HG03095 (cell line): ENCODE data around the gene DAB2.

Experiments
- ATAC-seq: cut with Tn5 transposase; IDR thresholded peaks from one replicate; pipeline ENCODE4 v1.9.1; 2021; ENCODE audit warnings: moderate library complexity; ENCODE audit not compliant: unreplicated experiment

Gene DAB2

DNA sequence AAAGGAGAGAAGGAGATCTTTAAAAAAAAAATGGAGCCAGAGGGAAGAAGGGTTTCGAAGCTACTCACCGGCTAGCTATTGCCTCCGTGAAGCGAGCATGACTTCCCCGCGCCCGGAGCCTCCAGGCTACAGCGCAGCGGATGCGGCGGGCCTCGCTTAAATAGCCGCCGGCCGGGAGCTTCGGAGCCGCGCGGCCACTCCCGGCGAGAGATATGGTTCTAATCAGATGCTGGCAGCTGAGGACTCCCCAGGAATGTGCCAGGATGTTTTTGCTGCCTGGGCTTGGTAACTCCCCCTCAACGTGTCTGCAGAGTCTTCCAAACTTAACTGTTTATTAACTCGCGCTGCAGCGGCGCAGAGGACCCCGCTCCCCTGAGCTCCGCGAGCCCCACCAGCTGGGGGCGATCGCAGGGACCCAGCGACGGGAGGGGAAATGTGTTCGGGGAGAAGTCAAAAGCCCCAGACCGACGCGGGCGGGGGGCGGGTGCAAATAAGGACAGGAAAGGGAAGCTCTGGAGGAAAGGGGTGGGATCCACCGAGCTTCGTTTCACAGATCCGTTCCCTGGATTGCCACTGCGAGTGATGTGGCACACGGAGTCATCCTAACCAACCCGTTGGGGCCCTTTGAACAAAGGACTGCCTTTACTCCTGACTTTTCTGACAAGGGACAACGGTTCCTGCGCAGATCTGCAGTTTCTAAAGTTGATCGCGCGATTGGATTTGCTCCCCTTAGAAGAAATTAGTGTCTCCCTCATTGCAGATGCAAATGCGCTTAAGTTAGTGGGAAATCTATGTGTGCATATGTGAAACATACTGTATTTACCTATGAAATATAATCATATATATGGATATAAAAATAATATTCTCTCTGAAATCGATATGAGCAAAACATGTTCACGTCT is at the start of gene DAB2:
Gene DAB2 (minus strand): TSS at position 245 of the 902 bp plus-strand sequence. CDS start 30,660 bp downstream, outside the sequence.
- no peak for ATAC-seq

DNA sequence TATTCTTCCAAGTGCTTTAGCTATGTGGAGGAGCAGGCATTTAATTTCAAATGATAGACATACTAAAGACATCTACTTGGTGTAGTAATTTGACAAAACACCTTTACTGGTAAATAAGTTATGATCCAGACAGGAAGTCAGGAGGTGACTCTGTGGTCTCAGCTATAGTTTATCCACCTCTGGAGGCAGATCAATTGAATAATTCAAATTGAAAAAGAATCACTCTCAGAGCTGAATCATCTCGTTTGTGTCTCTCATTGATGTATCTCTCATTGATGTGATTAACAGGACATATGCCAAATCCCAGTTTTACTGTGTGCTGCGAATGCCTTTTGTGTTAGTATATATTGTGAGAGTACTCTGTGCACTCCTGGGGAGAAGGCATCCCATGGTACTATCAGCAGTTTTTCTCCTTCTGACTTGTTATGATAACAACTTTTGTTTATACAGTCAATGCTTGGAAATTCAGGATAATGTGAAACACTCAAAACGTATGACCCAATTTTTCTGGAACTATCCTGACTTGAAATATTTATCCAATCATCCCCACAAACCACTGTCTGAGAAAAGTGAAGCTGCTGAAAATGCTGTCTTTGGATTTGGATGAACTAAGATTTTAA is 48.5 kb upstream of the DAB2 start:
- ATAC-seq: no peak

DNA sequence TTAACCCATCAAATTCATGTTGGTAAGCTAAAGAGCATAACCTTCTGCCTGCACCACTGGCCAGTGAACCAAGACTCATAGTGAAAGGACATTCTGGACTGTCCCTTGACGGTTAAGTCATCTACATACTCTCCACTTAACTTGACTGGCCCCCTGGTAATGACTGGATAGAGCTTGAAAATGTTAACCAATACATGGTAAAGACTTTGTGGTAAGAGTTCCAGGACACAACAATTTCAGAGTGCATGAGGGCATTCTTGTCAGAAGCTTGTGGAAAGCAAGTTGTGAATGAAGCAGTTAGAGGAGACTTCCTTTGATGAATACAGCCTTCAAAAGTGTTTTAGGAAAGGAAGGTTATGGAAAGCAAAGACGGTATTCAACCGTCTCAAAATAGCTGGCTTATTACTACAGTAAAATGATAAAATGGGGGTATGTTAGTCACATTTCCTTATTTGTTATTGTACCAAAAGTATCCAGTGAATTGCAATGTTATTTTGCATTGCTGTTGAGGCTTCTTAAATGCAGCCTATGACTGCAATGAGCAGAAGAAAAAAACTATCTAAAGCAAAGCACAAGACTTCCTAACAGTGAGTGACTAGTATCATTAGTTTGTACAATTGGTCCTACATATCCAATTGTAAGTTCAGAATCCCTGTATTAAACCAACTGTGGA is 47.2 kb upstream of the DAB2 start:
- no peak for ATAC-seq

DNA sequence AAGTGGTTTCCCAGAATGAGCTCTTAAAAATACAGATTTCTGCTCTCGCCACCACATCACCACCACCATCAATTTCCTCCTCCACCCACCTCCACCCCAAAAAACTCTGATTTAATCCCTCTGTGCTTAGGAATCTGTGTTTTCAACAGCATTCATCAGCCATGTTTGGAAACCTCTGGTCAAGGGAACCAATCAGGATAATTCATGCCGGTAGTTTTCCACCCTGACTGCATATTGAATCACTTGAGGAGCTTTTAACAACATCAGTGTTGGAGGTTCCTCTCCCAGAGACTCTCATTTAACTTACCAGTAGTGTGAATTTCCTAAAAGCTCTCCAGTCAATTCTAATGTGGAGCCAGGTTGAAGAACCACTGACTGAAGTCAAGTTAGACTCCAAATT is 46.0 kb upstream of the DAB2 start:
- no peak for ATAC-seq

DNA sequence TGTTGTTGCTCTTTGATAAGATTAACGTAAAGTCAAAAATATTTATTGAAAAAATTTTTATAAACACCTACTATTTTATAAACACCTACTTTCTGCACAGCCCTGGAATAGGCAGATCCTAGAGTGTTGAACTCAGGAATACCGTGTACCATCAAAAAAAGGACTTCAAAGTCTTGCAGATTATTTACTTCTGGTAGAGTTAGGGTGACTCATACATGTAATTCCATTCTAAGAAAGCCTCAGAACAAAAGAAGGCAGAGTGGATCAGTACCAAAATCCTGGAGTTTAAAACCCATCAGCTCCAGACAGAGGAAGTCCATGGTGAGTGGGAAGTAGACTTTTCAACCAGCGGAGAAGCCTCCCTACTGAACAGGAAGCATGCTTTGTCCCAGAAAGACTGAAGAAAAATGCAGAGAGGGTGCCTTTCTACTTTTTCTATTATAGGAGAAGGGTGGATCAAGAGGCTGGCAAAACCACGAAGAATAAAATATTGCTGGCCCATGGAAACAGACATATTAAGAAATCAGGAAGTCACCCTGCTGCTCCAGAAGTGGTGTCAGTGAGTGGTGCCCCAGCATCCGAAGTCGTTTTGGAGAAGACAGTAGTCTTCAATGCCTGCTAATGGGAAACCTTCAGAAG is 45.1 kb upstream of the DAB2 start:
- no peak for ATAC-seq

DNA sequence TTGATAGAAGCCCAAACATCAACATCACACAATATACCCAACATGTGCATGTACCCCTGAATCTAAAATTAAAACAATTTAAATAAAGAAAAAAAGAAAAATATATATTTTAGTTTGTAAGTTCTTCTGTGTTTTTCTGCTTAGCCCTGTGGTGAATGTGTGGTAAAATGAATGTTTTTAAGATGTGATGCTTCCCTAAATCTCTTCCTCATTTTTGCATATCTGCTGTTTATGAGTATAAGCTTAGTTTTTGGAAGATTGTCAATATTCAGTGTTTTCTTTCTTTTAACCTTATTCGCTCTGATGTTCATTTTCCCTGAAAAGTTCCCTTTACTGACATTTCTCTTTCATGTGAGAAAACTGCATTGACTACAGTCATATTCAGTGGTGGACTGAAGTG is 44.4 kb upstream of the DAB2 start:
- no peak for ATAC-seq

DNA sequence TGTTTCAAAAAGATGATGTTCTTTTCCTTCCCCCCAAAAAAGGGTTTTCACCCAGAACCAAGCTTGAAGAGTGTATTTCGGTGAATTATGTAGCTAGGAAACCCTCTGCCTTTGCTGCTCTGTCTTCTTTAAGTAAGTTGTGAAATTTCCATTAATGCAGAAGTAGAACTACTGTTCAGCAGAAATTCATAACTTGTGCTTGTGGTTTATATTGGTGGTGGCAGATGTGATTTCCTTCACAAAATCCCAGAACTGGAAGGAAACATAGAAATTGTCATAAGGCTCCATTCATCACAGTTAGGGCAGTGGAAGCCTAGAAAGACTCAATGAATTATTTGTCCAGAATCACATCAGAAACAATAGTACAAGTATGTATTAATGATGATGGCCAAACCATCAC is 42.1 kb upstream of the DAB2 start:
- no peak for ATAC-seq

DNA sequence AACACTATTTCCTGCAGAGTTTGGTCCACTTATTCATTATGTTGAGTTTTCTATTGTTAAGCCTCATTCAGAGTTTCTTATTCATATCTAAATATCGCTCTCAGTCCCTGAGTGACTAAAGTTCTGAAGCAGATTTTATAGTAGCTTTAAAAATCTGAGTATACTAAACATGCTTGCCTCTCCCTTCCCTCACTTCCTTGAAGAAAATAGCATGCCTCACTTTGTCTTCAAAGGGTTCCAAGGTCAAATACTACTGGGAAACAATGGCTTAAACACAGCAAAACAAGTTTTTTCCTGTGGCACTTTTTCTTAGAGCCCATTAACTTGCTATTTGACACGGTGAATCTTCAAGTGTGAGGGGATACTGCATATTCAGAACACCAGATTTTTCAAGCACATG is 41.1 kb upstream of the DAB2 start:
- no peak for ATAC-seq

DNA sequence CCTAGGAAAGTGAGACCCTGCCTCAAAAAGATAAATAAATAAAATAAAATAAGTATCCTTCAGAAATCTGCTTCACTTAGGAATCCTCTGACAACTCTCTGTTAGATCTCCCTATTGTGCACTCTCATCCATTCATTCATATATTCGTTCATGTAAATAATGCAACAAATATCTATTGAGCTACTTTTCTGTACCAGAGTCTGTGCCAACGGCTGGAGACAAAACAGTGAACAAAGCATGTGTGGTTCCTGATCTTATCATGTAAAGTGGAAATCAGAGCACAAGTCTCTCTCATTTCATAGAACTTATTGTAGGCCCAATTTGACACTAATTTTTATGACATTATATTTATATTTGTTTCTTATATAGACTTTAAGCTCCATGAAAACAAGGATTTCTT is 40.3 kb upstream of the DAB2 start:
- no peak for ATAC-seq

DNA sequence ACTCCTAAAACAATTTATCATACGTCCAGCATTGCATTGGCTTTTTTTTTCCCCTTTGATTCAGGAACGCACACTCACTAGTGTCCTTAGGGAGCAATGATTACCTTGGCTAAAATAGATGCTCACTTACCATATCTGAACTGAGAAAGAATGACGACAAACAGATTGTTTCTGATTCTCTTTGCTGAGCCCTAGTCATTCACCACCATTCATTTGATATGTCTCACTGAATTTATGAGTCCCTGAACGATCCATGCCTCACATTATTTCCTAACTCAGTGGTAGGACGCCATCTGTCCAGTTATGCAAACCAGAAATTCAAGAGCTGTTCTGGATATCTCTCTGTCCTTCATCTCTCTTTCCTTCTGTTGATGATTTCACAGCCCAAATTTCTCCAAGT is 39.3 kb upstream of the DAB2 start:
- ATAC-seq: no peak

DNA sequence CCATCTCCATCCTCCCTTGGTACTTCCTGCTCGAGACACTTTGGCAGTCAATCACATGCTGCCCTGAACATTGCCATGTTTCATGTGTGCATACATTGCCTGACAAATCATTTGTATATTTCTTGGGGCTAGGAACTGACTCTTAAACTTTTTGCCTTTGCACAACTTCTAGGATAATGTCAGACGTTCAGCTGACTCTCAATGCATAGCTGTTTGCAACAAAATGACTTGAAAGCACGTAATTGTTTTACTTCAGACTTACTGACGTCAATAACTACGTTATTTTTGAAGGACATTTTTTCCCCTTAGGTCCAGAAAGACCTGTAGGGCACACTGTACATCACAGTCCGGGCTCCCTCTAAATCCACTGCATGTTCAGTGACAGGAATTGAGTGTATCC is 37.4 kb upstream of the DAB2 start:
- no peak for ATAC-seq

DNA sequence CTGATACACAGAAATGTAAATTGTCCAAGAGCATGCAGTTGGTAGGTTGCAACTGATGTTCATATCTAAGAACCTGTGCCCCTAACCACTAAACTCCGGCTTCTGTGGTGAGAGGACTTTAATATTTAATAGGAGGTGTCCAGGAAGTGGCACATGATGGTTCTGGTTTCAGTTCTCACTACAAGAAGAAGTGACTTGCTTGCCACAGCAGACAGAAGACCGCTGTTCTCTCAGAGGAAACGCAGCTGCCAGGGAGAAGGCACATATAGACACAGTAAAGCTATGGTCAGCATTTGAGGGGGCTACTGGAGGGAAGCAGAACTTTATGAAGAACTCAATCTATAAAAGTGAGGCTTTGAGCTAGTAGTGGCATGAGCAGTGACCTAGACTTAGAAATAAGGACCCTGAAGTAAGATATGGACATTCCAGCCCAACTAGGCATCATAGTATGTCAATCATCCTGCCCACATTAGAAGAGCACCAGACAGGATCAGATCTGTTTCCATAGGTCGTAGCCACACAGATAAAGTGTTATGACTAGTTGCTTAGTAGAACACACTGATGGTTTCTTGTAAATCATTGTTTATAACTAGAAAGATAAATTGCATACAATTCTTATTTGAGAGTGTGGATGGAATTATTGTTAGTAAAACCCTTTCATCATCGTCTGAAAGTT is 36.4 kb upstream of the DAB2 start:
- ATAC-seq: no peak

DNA sequence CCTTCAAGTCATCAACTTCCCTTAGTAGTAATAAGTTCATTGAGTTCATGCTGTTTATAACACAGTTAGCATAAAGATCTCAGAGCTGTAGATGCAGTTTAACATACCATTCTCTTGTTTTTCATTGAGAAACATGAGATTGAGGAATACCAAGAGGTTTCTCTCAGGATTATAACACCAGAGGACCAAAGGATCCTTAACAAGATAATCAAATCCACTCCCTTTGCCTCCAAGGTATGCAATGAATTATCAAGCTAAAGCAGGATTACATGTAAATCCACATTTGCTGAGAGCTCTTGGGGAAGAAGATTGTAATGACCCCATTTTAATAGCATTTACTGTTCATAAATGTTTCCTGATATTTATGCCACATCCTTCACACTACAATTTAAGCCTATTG is 35.1 kb upstream of the DAB2 start:
- ATAC-seq: no peak

DNA sequence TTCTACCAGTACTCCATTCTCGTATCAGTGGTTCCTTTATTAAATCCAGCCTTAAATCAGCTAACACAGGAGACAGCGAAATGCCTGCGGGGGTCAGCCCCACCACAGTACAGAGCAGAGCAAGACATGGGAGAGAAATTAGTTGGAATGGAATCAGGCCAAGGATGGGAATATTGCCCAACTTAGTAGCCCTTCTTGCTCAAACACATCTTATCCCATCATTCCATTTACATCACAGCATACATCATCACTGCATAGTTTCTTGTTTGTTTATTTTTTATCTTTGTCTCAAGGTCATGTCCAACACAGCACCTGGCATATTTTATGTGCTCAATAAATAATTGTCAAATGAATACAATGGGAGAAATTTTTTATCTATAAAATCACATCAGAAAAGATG is 34.3 kb upstream of the DAB2 start:
- ATAC-seq: no peak

DNA sequence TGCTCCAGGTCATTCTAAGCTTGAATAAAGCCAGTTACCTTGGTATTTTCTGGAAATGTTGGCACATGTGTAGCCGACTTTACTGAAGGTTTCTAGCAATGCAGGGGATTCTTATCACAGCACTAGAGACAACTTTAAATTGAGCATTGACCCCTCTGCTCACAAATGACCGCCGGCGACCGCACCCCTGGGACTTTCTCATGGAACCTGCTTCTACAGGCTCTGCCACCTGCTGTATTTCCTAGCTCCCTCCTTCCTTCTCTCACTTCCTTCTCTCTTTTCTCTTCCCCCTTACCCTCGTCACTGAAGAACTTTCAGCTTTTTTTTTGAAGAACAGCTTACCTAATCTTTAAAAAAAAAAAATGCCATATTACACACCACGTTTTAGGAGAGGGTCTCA is 30.9 kb upstream of the DAB2 start:
- no peak for ATAC-seq

DNA sequence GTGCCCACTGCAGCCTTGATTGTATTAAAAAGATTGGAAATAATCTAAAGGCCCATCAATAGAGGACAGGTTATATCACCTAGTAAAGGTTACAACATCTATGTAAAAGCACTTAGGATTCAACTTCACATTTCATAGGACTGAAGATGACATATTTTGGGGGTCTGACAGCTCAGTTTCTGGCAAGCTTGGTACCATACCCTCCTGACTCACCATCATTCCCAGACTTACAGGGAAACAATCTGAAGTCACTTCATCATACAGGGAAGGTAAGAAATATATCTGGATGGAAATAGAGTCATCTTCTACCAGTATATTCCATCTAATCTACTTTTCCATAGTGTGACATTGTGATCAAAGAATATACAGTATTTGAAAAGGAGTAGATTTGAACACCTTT is 28.8 kb upstream of the DAB2 start:
- ATAC-seq: no peak

DNA sequence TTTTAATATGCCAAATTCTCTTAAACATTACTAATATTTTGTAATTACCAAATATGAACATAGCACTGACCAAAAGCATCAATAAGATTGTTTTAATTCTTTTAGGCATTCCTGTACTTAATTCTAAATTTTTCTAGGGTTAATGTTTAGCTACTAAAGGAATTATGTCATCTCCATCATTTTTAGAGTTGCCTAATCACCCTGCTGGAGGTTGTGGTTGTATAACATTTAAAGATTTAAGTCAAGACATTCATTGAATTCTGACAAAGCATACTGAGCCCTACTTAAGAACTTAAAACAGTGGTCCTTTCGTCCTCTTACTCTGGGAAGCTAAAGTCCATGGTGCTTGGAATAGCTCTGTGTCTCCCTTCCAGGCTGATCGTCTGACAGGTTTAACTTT is 28.1 kb upstream of the DAB2 start:
- ATAC-seq: no peak

DNA sequence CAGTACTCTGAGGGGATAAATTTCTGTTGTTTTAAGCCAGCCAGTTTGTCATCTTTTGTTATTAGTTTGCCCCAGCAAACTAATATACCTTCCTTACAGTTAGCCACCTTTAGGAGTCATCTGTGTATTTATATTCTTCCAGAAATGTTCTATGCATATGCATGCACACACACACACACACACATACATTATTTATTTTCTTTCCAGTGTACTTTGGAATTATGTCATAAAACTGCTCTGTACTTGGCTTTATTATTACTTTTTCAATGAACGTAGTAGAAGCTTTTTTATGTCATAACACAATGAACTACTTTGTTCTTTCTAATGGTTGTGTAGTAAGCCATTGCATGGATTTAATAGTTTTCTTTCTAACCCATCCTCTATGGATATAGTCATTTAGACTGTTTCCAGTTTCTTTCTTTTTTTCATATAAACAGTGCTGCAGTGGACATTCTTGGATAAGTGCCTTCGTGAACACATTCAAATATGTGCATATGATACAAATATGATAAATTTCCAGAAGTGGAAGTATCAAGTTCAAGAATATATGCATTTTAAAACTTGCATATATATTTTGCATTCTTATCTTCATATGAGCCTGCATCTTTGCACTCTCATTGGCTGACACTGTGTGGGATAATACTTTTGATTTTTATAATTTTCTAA is 26.6 kb upstream of the DAB2 start:
- ATAC-seq: no peak

DNA sequence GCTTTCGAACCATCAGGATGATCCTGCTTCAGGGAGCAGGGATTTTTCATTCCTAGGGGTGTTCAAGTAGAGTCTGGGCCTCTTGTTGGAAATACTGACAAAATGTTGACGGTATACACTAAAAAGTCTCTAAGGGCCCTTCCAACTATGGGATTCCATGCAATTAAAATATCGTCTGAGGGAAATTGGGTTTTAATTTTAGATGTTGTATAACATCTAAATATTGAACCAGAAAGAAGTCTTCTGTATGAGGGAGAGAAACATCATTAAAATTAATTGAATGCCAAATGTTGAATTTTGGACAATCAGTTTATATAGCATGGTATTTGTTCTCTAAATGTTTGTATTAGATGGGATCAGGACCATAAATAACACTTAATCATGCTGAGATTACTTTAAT is 25.7 kb upstream of the DAB2 start:
- ATAC-seq: no peak

DNA sequence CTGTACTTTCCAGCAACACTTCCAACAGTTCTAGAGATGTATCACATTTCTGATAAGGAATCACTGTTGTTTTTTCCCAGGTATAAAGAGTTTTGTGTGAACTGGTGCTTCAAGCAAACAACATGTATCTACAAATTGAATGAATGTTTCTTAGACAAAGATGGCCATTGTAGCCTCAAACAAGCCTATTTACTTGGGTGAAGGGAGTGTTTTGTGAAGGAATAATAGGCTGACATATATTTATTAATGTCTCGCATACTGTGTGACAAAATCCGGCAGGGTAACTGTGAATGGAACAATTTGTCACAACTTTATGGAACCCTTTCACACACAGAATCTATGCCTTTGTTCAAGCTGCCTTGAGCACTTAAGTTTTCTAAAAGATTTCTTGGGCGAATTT is 24.8 kb upstream of the DAB2 start:
- no peak for ATAC-seq
